Trophoblast cell (in vitro differentiated cells and primary cell): ENCODE measurements around the gene TFIP11.

Experiments
- DNase-seq, 2 donors: peaks; one replicate each; pipeline ENCODE4 v3.0.0-alpha.2; 2016
- H2AFZ ChIP-seq: 2 replicates; pipeline ENCODE4 v1.6.1; 2013; ENCODE audit warnings: low read length, moderate library complexity, mild to moderate bottlenecking; ENCODE audit not compliant: insufficient read depth, poor library complexity
- H2AK5ac ChIP-seq: 2 replicates; pipeline ENCODE4 v1.6.1; 2013; ENCODE audit warnings: mild to moderate bottlenecking, low read length
- H2BK120ac ChIP-seq: 2 replicates; pipeline ENCODE4 v1.6.1; 2013; ENCODE audit warnings: low read length, mild to moderate bottlenecking, moderate library complexity; ENCODE audit not compliant: insufficient read depth, poor library complexity
- H2BK12ac ChIP-seq: 2 replicates; pipeline ENCODE4 v1.6.1; 2013; ENCODE audit warnings: mild to moderate bottlenecking, low read length, moderate library complexity
- H2BK5ac ChIP-seq: 2 replicates; pipeline ENCODE4 v1.6.1; 2013; ENCODE audit warnings: low read length, low read depth, moderate library complexity, mild to moderate bottlenecking; ENCODE audit not compliant: poor library complexity
- H3K14ac ChIP-seq: 2 replicates; pipeline ENCODE4 v1.6.1; 2013; ENCODE audit warnings: mild to moderate bottlenecking, low read length
- H3K18ac ChIP-seq: 2 replicates; pipeline ENCODE4 v1.6.1; 2013; ENCODE audit warnings: mild to moderate bottlenecking, low read length
- H3K23ac ChIP-seq: 2 replicates; pipeline ENCODE4 v1.6.1; 2013; ENCODE audit warnings: low read length
- H3K27ac ChIP-seq: 2 replicates; pipeline ENCODE4 v1.5.1; 2013; ENCODE audit warnings: low read depth, mild to moderate bottlenecking, inconsistent platforms, low read length, moderate library complexity
- H3K27me3 ChIP-seq: 2 replicates; pipeline ENCODE4 v1.6.1; 2013; ENCODE audit warnings: inconsistent platforms, mild to moderate bottlenecking, low read length, moderate library complexity; ENCODE audit not compliant: insufficient read depth
- H3K36me3 ChIP-seq, 2 experiments: 1 replicate in 1 of 2; 2 replicates in 1 of 2; pipeline ENCODE4 v1.6.1; 2013; ENCODE audit warnings: low read length in 2 of 2, mild to moderate bottlenecking in 2 of 2, moderate library complexity in 1 of 2; ENCODE audit not compliant: insufficient read depth in 2 of 2, control insufficient read depth in 1 of 2
- H3K4ac ChIP-seq: 2 replicates; pipeline ENCODE4 v1.6.1; 2013; ENCODE audit warnings: low read depth, mild to moderate bottlenecking, low read length, moderate library complexity
- H3K4me1 ChIP-seq, 2 experiments: 1 replicate in 1 of 2; 2 replicates in 1 of 2; pipeline ENCODE4 v1.6.1; 2013; ENCODE audit warnings: low read length in 2 of 2, mild to moderate bottlenecking in 2 of 2, moderate library complexity in 1 of 2; ENCODE audit not compliant: insufficient read depth in 2 of 2, control insufficient read depth in 1 of 2
- H3K4me2 ChIP-seq: 2 replicates; pipeline ENCODE4 v1.6.1; 2013; ENCODE audit warnings: inconsistent platforms, mild to moderate bottlenecking, low read length, moderate library complexity
- H3K4me3 ChIP-seq: 2 replicates; pipeline ENCODE4 v1.5.1; 2013; ENCODE audit warnings: mild to moderate bottlenecking, low read depth, low read length, inconsistent platforms
- H3K79me1 ChIP-seq: one replicate; pipeline ENCODE4 v1.6.1; 2013; ENCODE audit warnings: low read length
- H3K79me2 ChIP-seq: 2 replicates; pipeline ENCODE4 v1.6.1; 2013; ENCODE audit warnings: low read length, mild to moderate bottlenecking; ENCODE audit not compliant: control insufficient read depth, insufficient read depth, poor library complexity
- H3K9ac ChIP-seq: 2 replicates; pipeline ENCODE4 v1.6.1; 2013; ENCODE audit warnings: mild to moderate bottlenecking, low read length
- H3K9me3 ChIP-seq: 2 replicates; pipeline ENCODE4 v1.6.1; 2013; ENCODE audit warnings: low read depth, mild to moderate bottlenecking, control low read depth, inconsistent platforms, low read length; ENCODE audit not compliant: insufficient read depth
- H4K12ac ChIP-seq: 2 replicates; pipeline ENCODE4 v1.6.1; 2013; ENCODE audit warnings: low read depth, mild to moderate bottlenecking, low read length, moderate library complexity
- H4K8ac ChIP-seq: 2 replicates; pipeline ENCODE4 v1.6.1; 2013; ENCODE audit warnings: low read depth, mild to moderate bottlenecking, low read length, moderate library complexity
- H4K91ac ChIP-seq: one replicate; pipeline ENCODE4 v1.6.1; 2013; ENCODE audit warnings: low read depth, mild to moderate bottlenecking, low read length, moderate library complexity
- WGBS: extraction: QIAGEN DNeasy Blood & Tissue Kit; methylation state at CpG from one replicate; pipeline ENCODE4 v1.1.7; 2013; ENCODE audit warnings: missing lambda C conversion rate; ENCODE audit not compliant: insufficient read length, insufficient coverage; ENCODE audit errors: extremely low coverage; 5-methylcytosine and 5-hydroxymethylcytosine counted together

The TFIP11 gene

DNA sequence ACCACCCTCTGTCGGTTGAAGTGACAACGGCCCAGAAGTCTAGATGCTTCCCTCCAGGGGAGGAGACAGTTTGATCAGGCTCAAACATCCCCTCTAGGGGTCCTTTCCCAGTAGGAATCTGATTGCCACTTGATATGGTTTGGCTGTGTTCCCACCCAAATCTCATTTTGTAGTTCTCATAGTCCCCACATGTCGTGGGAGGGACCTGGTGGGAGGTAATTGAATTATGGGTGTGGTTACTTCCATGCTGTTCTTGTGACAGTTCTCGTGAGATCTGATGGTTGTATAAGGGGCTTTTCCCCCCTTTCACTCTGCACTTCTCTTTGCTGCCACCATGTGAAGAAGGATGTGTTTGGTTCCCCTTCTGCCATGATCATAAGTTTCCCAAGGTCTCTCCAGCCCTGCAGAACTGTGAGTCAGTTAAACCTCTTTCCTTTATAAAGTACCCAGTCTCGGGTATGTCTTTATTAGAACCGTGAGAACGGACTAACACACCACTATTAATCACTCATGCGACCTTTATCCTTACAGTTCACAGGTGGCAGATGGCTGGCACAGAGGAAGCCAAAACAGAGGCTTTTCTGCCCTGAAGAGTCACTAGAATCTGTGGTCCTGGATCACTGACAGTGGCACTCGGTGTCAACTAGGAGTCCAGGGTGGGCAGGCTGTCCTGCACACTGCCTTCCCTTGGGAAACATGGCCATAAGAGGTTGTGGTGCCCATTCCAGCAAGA lies 61.7 kb downstream of the TFIP11 start:
- Histone ChIP-seq H2BK5ac (no peak overlapping the region), H2BK12ac (no peak overlapping the region)
- WGBS, result no CpG with 5 or more reads among the region's 9 CpGs

DNA sequence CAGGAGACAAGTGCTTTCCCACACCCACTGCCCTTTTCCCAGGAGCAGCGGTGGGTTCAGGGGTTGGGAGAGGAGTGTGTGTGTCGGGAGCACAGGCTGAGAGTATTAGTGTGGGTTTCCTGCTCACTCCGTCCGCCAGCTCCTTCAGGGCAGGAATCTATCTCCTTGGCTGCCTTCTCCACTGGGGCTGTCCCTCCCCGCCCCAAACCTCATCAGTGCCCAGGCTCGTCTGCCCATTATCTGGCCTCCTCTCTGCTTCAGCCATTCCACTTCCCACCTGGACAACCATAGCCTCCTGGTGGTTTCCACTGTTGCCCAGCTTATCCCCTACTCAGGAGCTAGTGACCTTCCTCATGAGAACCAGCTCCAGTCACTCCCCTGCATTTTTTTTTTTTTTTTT lies 63.3 kb downstream of the TFIP11 start:
- no CpG with 5 or more reads among the region's 6 CpGs for WGBS
- Histone ChIP-seq H4K8ac (no peak overlapping the region), H3K27me3 (no peaks in the 10 kb centered on the region), H2AFZ (no peak overlapping the region), H2BK120ac (no peak overlapping the region), H3K79me1 (peaks cover 5% of the 10 kb centered on the region), H3K4me2 (no peak overlapping the region), H3K36me3 (peaks cover 29 to 31% of the 10 kb centered on the region in 2 experiments), H2BK12ac (no peak overlapping the region), H3K79me2 (peaks cover 2% of the 10 kb centered on the region), H4K12ac (no peak overlapping the region), H3K4me1 (peaks cover 13 to 20% of the 10 kb centered on the region in 2 experiments), H2BK5ac (no peak overlapping the region), H3K18ac (no peak overlapping the region), H4K91ac (no peak overlapping the region), H3K9ac (no peak overlapping the region), H2AK5ac (no peak overlapping the region), H3K14ac (no peak overlapping the region), H3K23ac (no peak overlapping the region), H3K27ac (no peak overlapping the region), H3K9me3 (no peaks in the 10 kb centered on the region), H3K4ac (no peak overlapping the region), H3K4me3 (no peak overlapping the region)
- no peak for DNase-seq

More for the DNA sequence above, 61.7 kb downstream of the TFIP11 start:
- Histone ChIP-seq H2AK5ac (no peak overlapping the region), H3K36me3 (peaks cover 31 to 34% of the 10 kb centered on the region in 2 experiments), H3K9me3 (no peaks in the 10 kb centered on the region), H3K9ac (no peak overlapping the region), H3K79me2 (peaks cover 2% of the 10 kb centered on the region), H3K79me1 (no peaks in the 10 kb centered on the region), H3K27ac (no peak overlapping the region), H2AFZ (no peak overlapping the region), H4K12ac (no peak overlapping the region), H2BK120ac (no peak overlapping the region), H4K91ac (no peak overlapping the region), H3K23ac (no peak overlapping the region), H3K4me1 (peaks cover 6% of the 10 kb centered on the region in 2 experiments), H3K4me2 (no peak overlapping the region), H3K4me3 (no peak overlapping the region), H3K27me3 (no peaks in the 10 kb centered on the region), H3K18ac (no peak overlapping the region), H4K8ac (no peak overlapping the region), H3K14ac (no peak overlapping the region), H3K4ac (no peak overlapping the region)
- no peak for DNase-seq

DNA sequence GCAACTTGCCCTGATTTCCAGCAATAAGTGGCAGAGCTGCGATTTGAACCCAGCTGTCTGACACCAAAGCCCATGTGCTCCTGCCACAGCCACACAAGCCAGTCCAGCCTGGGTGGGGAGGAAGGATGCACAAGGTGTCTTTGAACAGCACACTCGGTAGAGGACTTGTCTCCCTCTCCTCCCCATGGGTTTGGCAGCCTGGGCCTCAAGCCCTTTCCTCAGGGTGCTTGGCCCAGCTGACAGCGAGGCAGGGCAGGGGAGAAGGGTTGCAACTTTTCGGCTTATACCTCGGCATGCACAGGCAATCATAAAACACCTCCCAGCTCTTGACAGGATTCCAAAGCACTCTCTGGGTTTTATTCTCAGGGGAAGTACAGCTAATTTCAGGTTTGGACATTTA lies 63.9 kb downstream of the TFIP11 start:
- H3K9me3 ChIP-seq, result peaks cover 2% of the 10 kb centered on the region
- H2BK120ac ChIP-seq, result no peak overlapping the region
- no peak overlapping the region for H3K4ac ChIP-seq
- H2BK12ac ChIP-seq, result no peak overlapping the region
- H4K8ac ChIP-seq, result no peak overlapping the region
- no peak overlapping the region for H4K91ac ChIP-seq
- H3K36me3 ChIP-seq, result peaks cover 23 to 28% of the 10 kb centered on the region in 2 experiments
- H2BK5ac ChIP-seq, result no peak overlapping the region
- H3K79me2 ChIP-seq, result peaks cover 2% of the 10 kb centered on the region
- peaks cover 9% of the 10 kb centered on the region for H3K79me1 ChIP-seq
- no peak overlapping the region for H2AK5ac ChIP-seq
- no peak overlapping the region for H3K27ac ChIP-seq
- H3K27me3 ChIP-seq, result no peaks in the 10 kb centered on the region
- H3K23ac ChIP-seq, result no peak overlapping the region
- no CpG with 5 or more reads among the region's 5 CpGs for WGBS
- no peak overlapping the region for H3K4me2 ChIP-seq
- H3K4me3 ChIP-seq, result no peak overlapping the region
- H3K9ac ChIP-seq, result no peak overlapping the region
- no peak overlapping the region for H3K18ac ChIP-seq
- DNase-seq, result no peak
- H3K4me1 ChIP-seq, result peaks cover 18 to 24% of the 10 kb centered on the region in 2 experiments
- H2AFZ ChIP-seq, result no peak overlapping the region
- H4K12ac ChIP-seq, result no peak overlapping the region
- no peak overlapping the region for H3K14ac ChIP-seq

DNA sequence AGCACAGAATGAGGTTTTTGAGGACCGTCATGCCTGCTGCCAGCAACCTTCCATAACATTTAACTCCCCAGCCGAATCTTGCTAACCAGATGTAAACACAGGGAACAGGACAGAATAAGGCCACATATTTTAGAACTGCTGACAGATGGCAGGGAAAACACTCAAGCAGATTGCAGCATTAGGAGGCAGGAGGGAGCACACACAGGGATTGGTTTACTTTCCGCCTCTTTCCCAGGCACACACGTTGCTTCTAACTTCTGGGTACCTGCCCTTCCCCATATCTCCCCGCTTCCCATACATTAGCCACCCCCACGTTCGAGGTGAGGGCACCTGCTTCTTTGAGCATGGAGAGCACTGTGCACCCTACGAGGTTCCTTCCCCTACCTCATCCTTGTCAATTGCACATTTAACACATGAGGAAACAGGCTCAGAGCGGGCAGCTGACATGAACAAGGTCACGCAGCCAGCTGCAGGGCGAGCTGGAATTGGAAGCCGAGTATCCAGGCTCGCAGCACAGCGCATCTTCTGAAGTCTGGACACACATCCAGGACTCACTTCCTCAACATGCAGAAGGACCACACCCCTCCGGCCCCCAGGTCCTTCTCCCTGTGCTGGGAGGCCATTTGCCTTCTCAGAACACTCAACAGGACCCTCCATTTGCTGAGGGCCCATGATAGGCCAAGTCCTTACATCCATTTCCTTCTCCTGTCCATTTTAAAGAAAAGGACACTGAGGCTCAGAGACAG lies 64.5 kb downstream of the TFIP11 start:
- H3K36me3 ChIP-seq, result peaks cover 22 to 24% of the 10 kb centered on the region in 2 experiments
- H3K4ac ChIP-seq, result no peak overlapping the region
- H3K4me1 ChIP-seq, result peaks cover 18 to 24% of the 10 kb centered on the region in 2 experiments
- no peak overlapping the region for H2AK5ac ChIP-seq
- no peak overlapping the region for H4K12ac ChIP-seq
- no peaks in the 10 kb centered on the region for H3K27me3 ChIP-seq
- H3K18ac ChIP-seq, result no peak overlapping the region
- peaks cover 2% of the 10 kb centered on the region for H3K79me2 ChIP-seq
- H3K23ac ChIP-seq, result no peak overlapping the region
- H3K27ac ChIP-seq, result no peak overlapping the region
- H3K14ac ChIP-seq, result no peak overlapping the region
- WGBS, result no CpG with 5 or more reads among the region's 15 CpGs
- H2BK5ac ChIP-seq, result no peak overlapping the region
- no peak overlapping the region for H3K9ac ChIP-seq
- no peak overlapping the region for H2AFZ ChIP-seq
- H3K79me1 ChIP-seq, result peaks cover 9% of the 10 kb centered on the region
- no peak overlapping the region for H3K4me2 ChIP-seq
- H2BK120ac ChIP-seq, result no peak overlapping the region
- H4K8ac ChIP-seq, result no peak overlapping the region
- no peak overlapping the region for H2BK12ac ChIP-seq
- no peak overlapping the region for H3K4me3 ChIP-seq
- no peak for DNase-seq
- H3K9me3 ChIP-seq, result peaks cover 2% of the 10 kb centered on the region
- no peak overlapping the region for H4K91ac ChIP-seq
